Caco-2 (cell line): Measurements from ENCODE around the gene LYRM2. TPM values are rescaled to one million over a fixed set of nuclear protein-coding genes. Genes with fewer than 3 reads are reported as not detected.
A peak's percentile ranks its signal among the peaks of the same experiment; 100 is the strongest.

Source experiments
- BruUV-seq: library from RNA; stranded (reverse); fragments of 400-500 nt; replicated peaks from 2 replicates; lab custom pipeline; 2021; lab: Mats Ljungman, UMichigan
- CTCF ChIA-PET: fragments of 300-600 bp; sonication (Branson Sonifier 250); formaldehyde crosslinking; loops from one replicate; lab custom pipeline; 2022; ENCODE audit warnings: antibody characterized with exemption; lab: Charles Lee
- POLR2A ChIA-PET: fragments of 300-600 bp; sonication (Branson Sonifier 250); formaldehyde crosslinking; loops from one replicate; lab custom pipeline; 2022; ENCODE audit warnings: antibody characterized with exemption; lab: Charles Lee
- DNase-seq, 2 experiments: peaks; one replicate each; pipeline versions ENCODE4 v3.0.0 to v3.0.0-alpha.2; 2020 to 2022
- H3K27me3 ChIP-seq: replicated peaks from 2 replicates; pipeline ENCODE4 v1.6.0; 2011; ENCODE audit warnings: low read length; ENCODE audit not compliant: control insufficient read depth, insufficient read depth
- H3K36me3 ChIP-seq: 2 replicates; pipeline ENCODE4 v1.5.1; 2011; ENCODE audit warnings: low read length; ENCODE audit not compliant: control insufficient read depth, insufficient read depth
- H3K4me1 ChIP-seq: fragments of 250-450 bp; sonication (Bioruptor Pico); 2 replicates; pipeline ENCODE4 v1.5.1; 2020; ENCODE audit warnings: mild to moderate bottlenecking
- H3K4me3 ChIP-seq: 2 replicates; pipeline ENCODE4 v1.5.1; 2011; ENCODE audit warnings: low read depth, mild to moderate bottlenecking, control low read depth, low read length
- H3K9me3 ChIP-seq: fragments of 250-450 bp; sonication (Bioruptor Pico); 2 replicates; pipeline ENCODE4 v1.5.1; 2020; ENCODE audit warnings: mild to moderate bottlenecking, moderate library complexity
- H3K27ac Mint-ChIP-seq: one replicate; pipeline ENCODE4 v1.8.0; 2022; ENCODE audit warnings: mixed read lengths; ENCODE audit not compliant: unreplicated experiment
- H3K27me3 Mint-ChIP-seq: one replicate; pipeline ENCODE4 v1.8.0; 2022; ENCODE audit warnings: mixed read lengths; ENCODE audit not compliant: insufficient read depth, unreplicated experiment
- H3K36me3 Mint-ChIP-seq: one replicate; pipeline ENCODE4 v1.8.0; 2022; ENCODE audit warnings: mild to moderate bottlenecking, mixed read lengths; ENCODE audit not compliant: insufficient read depth, unreplicated experiment
- H3K4me1 Mint-ChIP-seq: one replicate; pipeline ENCODE4 v1.8.0; 2022; ENCODE audit warnings: low read depth, mixed read lengths; ENCODE audit not compliant: unreplicated experiment
- H3K4me3 Mint-ChIP-seq: one replicate; pipeline ENCODE4 v1.8.0; 2022; ENCODE audit warnings: mild to moderate bottlenecking, moderate library complexity, mixed read lengths; ENCODE audit not compliant: unreplicated experiment
- H3K9me3 Mint-ChIP-seq: one replicate; pipeline ENCODE4 v1.8.0; 2022; ENCODE audit warnings: mixed read lengths; ENCODE audit not compliant: unreplicated experiment
- intact Hi-C: fragments of 100-400 bp; cut with micrococcal nuclease; formaldehyde crosslinking; loops from one replicate; pipeline ENCODE4 v1.10.0; 2022; ENCODE audit not compliant: unreplicated experiment
- total RNA-seq: library from RNA; stranded (reverse); gene quantifications from 2 replicates; pipeline ENCODE4 v1.2.3, GENCODE V29; 2022
- TF ChIP-seq, protein P1 (sequence below), 2 experiments: fragments of 200-600 bp in 1 of 2; IDR thresholded peaks; 1 replicate in 1 of 2; 2 replicates in 1 of 2; pipeline versions ENCODE4 v1.5.1 to v1.8.0; 2011 to 2022; ENCODE audit warnings: antibody characterized with exemption in 1 of 2, control low read depth in 1 of 2, inconsistent platforms in 1 of 2, low read depth in 1 of 2, low read length in 1 of 2, mild to moderate bottlenecking in 1 of 2, moderate library complexity in 1 of 2; ENCODE audit not compliant: insufficient read depth in 1 of 2, severe bottlenecking in 1 of 2, unreplicated experiment in 1 of 2

Gene LYRM2
- total RNA-seq, 1 experiment from 2014 or later, result 40.9 TPM

DNA sequence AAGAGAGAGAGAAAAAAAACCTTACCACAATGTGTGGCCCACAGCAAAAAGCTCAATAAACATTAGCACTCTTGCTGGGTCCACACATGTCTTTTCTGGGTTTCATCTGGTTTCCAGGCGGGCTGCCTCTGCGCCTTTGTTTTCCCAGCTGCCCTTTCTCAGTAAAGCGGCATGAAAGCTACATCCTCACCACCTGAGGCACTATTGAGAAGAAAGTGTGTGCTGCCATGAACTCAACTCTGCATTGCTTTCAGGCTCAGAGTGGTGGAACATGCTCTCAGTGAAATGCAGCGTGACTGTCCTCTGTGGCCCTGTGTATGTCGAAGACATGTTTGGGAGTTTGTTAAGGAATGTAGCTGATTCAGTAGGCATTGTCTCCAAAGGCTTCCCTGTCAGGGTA is 102.3 kb downstream of the LYRM2 start:
- Mint-ChIP-seq H3K9me3 (no peaks in the 10 kb centered on the region), H3K4me3 (no peak overlapping the region), H3K4me1 (no peaks in the 10 kb centered on the region), H3K27me3 (no peaks in the 10 kb centered on the region), H3K36me3 (no peaks in the 10 kb centered on the region), H3K27ac (no peak overlapping the region)
- ChIA-PET POLR2A (no interaction called here), CTCF (no interaction called here)
- no TSS peak for BruUV-seq
- Histone ChIP-seq H3K36me3 (no peaks in the 10 kb centered on the region), H3K27me3 (no peaks in the 10 kb centered on the region), H3K4me3 (no peak overlapping the region), H3K9me3 (no peaks in the 10 kb centered on the region), H3K4me1 (no peaks in the 10 kb centered on the region)
- TF ChIP-seq, protein P1, sequence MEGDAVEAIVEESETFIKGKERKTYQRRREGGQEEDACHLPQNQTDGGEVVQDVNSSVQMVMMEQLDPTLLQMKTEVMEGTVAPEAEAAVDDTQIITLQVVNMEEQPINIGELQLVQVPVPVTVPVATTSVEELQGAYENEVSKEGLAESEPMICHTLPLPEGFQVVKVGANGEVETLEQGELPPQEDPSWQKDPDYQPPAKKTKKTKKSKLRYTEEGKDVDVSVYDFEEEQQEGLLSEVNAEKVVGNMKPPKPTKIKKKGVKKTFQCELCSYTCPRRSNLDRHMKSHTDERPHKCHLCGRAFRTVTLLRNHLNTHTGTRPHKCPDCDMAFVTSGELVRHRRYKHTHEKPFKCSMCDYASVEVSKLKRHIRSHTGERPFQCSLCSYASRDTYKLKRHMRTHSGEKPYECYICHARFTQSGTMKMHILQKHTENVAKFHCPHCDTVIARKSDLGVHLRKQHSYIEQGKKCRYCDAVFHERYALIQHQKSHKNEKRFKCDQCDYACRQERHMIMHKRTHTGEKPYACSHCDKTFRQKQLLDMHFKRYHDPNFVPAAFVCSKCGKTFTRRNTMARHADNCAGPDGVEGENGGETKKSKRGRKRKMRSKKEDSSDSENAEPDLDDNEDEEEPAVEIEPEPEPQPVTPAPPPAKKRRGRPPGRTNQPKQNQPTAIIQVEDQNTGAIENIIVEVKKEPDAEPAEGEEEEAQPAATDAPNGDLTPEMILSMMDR (IDR thresholded peaks at IDR 0.05; ENCODE audit: insufficient read depth in 1 of 2, low read depth in 1 of 2, low read length in 1 of 2, severe bottlenecking in 1 of 2, unreplicated experiment in 1 of 2), result peak in 1 of 2 experiments; percentile 10
- peak in 1 of 2 experiments; percentile 11 for DNase-seq
- intact Hi-C loops, result no loop called here

DNA sequence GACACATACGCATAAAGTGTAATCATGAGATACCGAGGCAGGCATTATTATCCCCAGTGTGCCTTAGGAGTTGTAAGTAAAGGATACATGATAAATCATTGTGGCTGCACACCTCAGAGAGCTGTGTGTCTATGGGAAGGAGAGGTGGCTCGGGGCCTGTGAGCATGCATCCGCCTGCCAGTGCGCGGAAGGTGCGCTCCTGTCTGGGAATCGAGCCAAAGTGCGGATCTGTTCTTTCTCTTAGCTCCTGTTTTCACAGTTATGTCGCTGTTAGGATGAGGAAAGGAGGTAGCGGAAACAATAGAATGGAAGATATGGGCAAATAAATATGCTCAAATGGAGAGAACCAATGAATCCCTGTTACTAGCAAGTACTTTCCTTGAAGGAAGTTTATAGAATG is 107.6 kb downstream of the LYRM2 start:
- Mint-ChIP-seq H3K4me1 (no peaks in the 10 kb centered on the region), H3K27ac (no peak overlapping the region), H3K9me3 (no peaks in the 10 kb centered on the region), H3K36me3 (no peaks in the 10 kb centered on the region), H3K4me3 (no peak overlapping the region), H3K27me3 (no peaks in the 10 kb centered on the region)
- intact Hi-C loops, result no loop called here
- TF ChIP-seq, protein P1 (IDR thresholded peaks at IDR 0.05; ENCODE audit: insufficient read depth in 1 of 2, low read depth in 1 of 2, low read length in 1 of 2, severe bottlenecking in 1 of 2, unreplicated experiment in 1 of 2), result no peak
- Histone ChIP-seq H3K27me3 (no peaks in the 10 kb centered on the region), H3K9me3 (no peaks in the 10 kb centered on the region), H3K4me3 (no peak overlapping the region), H3K36me3 (no peaks in the 10 kb centered on the region), H3K4me1 (no peaks in the 10 kb centered on the region)
- BruUV-seq, result no TSS peak
- no peak for DNase-seq
- POLR2A ChIA-PET, result no interaction called here
- CTCF ChIA-PET, result no interaction called here

- no peaks in the 10 kb centered on the region for H3K36me3 ChIP-seq
- no peak for DNase-seq
- ChIA-PET POLR2A (no interaction called here), CTCF (no interaction called here)
- H3K27me3 ChIP-seq, result no peaks in the 10 kb centered on the region
- Mint-ChIP-seq H3K4me1 (no peaks in the 10 kb centered on the region), H3K4me3 (no peak overlapping the region), H3K27me3 (no peaks in the 10 kb centered on the region), H3K9me3 (no peaks in the 10 kb centered on the region), H3K27ac (no peak overlapping the region), H3K36me3 (no peaks in the 10 kb centered on the region)
- intact Hi-C loops, result loop anchor here (5.0 kb wide), 1 partner anchor 68 kb away; no protein-coding TSS in a partner anchor
- TF ChIP-seq, protein P1 (IDR thresholded peaks at IDR 0.05; ENCODE audit: insufficient read depth in 1 of 2, low read depth in 1 of 2, low read length in 1 of 2, severe bottlenecking in 1 of 2, unreplicated experiment in 1 of 2), result no peak
- H3K4me1 ChIP-seq, result no peaks in the 10 kb centered on the region
- H3K4me3 ChIP-seq, result no peak overlapping the region
- no TSS peak for BruUV-seq
- no peaks in the 10 kb centered on the region for H3K9me3 ChIP-seq
Observed at GRCh38 chr6:89528866-89529265, 109.7 kb downstream of the LYRM2 start.
